Lung (tissue), 12 donors: Measurements from ENCODE around the gene RBM20. TPM values are rescaled to one million over a fixed set of nuclear protein-coding genes. Genes with fewer than 3 reads are reported as not detected.

Experiments used
- ATAC-seq: fragments of 200-7000 bp; cut with Tn5 transposase; one replicate; pipeline ENCODE4 v1.9.1; 2020; ENCODE audit warnings: moderate number of reproducible peaks; ENCODE audit not compliant: insufficient read depth, low FRiP score
- DNase-seq, 3 donors: peaks; one replicate each; pipeline ENCODE4 v3.0.0-alpha.2; 2013 to 2017
- H3K27ac ChIP-seq, 2 donors: one replicate each; pipeline ENCODE4 v1.5.1; 2013; ENCODE audit warnings: mild to moderate bottlenecking in 2 of 2, moderate library complexity in 2 of 2, control low read depth in 1 of 2, inconsistent platforms in 1 of 2, low read depth in 1 of 2, low read length in 1 of 2
- H3K27me3 ChIP-seq, 3 donors: one replicate each; pipeline ENCODE4 v1.5.1; 2013; ENCODE audit warnings: low read length in 2 of 3; ENCODE audit not compliant: control insufficient read depth in 3 of 3, insufficient read depth in 3 of 3
- H3K36me3 ChIP-seq, 4 donors: one replicate each; pipeline ENCODE4 v1.5.1; 2013; ENCODE audit warnings: low read length in 4 of 4, mild to moderate bottlenecking in 1 of 4, moderate library complexity in 1 of 4; ENCODE audit not compliant: control insufficient read depth in 4 of 4, insufficient read depth in 4 of 4
- H3K4me1 ChIP-seq, 5 donors: one replicate each; pipeline ENCODE4 v1.5.1; 2013; ENCODE audit warnings: low read length in 5 of 5, mild to moderate bottlenecking in 2 of 5, moderate library complexity in 1 of 5; ENCODE audit not compliant: control insufficient read depth in 5 of 5, insufficient read depth in 5 of 5
- H3K4me3 ChIP-seq: one replicate; pipeline ENCODE4 v1.5.1; 2013; ENCODE audit warnings: mild to moderate bottlenecking, control low read depth, moderate library complexity
- H3K9ac ChIP-seq, 2 donors: one replicate each; pipeline ENCODE4 v1.5.1; 2013; ENCODE audit warnings: low read length in 2 of 2, control low read depth in 1 of 2; ENCODE audit not compliant: insufficient read depth in 1 of 2
- H3K9me3 ChIP-seq, 4 donors: one replicate each; pipeline ENCODE4 v1.5.1; 2013; ENCODE audit warnings: low read length in 3 of 4, mild to moderate bottlenecking in 1 of 4, moderate library complexity in 1 of 4; ENCODE audit not compliant: control insufficient read depth in 4 of 4, insufficient read depth in 3 of 4
- WGBS, 2 donors: extraction: QIAGEN DNeasy Blood & Tissue Kit; methylation state at CpG; one replicate each; pipeline ENCODE4 v1.1.7; 2013; 5-methylcytosine and 5-hydroxymethylcytosine counted together
- polyA plus RNA-seq, 2 donors: library from polyadenylated mRNA; stranded (reverse); fragments of 200-250 nt; gene quantifications; one replicate each; pipeline ENCODE4 v1.2.1, GENCODE V29; 2013
- total RNA-seq, 2 donors: library from RNA; depleted of rRNA in 1 of 2; stranded (reverse); fragments of >200 nt in 1 of 2; gene quantifications; one replicate each; pipeline ENCODE4 v1.2.1, GENCODE V29; 2014 to 2021
- TF ChIP-seq, protein P1 (sequence below): IDR thresholded peaks from 2 replicates; pipeline ENCODE4 v1.5.1; 2012; ENCODE audit warnings: mild to moderate bottlenecking; ENCODE audit errors: control extremely low read depth, extremely low read depth
- donor health status: control.
- donor health status: control.
- donor health status: Bipolar disorder and iron deficiency.
- donor health status: healthy.
- donor health status: DM: yes; HTN: yes; CAD: no.

The RBM20 gene
- total and polyA plus RNA-seq, 4 donors, result 0.25 to 3.3 (median 0.66) TPM

DNA sequence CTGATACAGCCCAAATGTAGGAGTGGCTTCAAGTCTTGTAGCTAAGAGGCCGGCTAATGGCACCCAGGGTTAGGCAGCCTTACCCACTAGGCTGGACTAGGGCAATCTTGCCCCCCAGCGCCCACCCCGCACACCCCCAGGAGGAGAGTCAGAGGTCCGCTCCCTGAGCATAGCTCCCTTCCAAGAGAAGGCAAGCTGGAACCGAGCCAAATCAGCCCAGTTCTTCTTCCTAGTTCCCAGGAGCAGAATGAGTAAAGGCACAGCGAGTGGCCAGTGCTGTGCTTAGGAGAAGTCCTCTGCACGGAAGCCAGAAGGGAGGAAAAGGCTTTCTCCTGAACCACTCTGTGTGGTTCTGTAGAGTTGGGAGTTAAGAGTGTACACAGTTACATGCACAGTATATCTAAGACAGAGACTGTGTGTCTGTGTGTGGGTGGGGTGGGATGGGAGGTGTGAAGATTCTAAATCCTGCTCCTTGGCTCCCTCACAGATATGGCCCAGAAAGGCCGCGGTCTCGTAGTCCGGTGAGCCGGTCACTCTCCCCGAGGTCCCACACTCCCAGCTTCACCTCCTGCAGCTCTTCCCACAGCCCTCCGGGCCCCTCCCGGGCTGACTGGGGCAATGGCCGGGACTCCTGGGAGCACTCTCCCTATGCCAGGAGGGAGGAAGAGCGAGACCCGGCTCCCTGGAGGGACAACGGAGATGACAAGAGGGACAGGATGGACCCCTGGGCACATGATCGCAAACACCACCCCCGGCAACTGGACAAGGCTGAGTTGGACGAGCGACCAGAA is 167.8 kb downstream of the RBM20 start:
- Histone ChIP-seq H3K27ac (no peak overlapping the region), H3K36me3 (no peaks in the 10 kb centered on the region), H3K4me3 (no peak overlapping the region), H3K4me1 (no peaks in the 10 kb centered on the region), H3K9ac (no peak overlapping the region), H3K27me3 (no peaks in the 10 kb centered on the region), H3K9me3 (peaks cover 0 to 3% (median 0%) of the 10 kb centered on the region in 4 donors)
- TF ChIP-seq, protein P1, sequence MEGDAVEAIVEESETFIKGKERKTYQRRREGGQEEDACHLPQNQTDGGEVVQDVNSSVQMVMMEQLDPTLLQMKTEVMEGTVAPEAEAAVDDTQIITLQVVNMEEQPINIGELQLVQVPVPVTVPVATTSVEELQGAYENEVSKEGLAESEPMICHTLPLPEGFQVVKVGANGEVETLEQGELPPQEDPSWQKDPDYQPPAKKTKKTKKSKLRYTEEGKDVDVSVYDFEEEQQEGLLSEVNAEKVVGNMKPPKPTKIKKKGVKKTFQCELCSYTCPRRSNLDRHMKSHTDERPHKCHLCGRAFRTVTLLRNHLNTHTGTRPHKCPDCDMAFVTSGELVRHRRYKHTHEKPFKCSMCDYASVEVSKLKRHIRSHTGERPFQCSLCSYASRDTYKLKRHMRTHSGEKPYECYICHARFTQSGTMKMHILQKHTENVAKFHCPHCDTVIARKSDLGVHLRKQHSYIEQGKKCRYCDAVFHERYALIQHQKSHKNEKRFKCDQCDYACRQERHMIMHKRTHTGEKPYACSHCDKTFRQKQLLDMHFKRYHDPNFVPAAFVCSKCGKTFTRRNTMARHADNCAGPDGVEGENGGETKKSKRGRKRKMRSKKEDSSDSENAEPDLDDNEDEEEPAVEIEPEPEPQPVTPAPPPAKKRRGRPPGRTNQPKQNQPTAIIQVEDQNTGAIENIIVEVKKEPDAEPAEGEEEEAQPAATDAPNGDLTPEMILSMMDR, result no peak
- ATAC-seq (no peak), DNase-seq (no peak)
- 92 to 94% methylated on average over 23 of the region's 23 CpGs for WGBS, 2 donors

DNA sequence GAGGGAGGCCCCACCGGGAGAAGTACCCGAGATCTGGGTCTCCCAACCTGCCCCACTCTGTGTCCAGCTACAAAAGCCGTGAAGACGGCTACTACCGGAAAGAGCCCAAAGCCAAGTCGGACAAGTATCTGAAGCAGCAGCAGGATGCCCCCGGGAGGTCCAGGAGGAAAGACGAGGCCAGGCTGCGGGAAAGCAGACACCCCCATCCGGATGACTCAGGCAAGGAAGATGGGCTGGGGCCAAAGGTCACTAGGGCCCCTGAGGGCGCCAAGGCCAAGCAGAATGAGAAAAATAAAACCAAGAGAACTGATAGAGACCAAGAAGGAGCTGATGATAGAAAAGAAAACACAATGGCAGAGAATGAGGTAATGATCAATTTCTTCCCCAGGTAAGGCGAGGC is 168.4 kb downstream of the RBM20 start:
- DNase-seq, result no peak
- Histone ChIP-seq H3K27me3 (no peaks in the 10 kb centered on the region), H3K27ac (no peak overlapping the region), H3K36me3 (no peaks in the 10 kb centered on the region), H3K9me3 (peaks cover 0 to 3% (median 0%) of the 10 kb centered on the region in 4 donors), H3K4me1 (no peaks in the 10 kb centered on the region), H3K4me3 (no peak overlapping the region), H3K9ac (no peak overlapping the region)
- 94 to 95% methylated on average over 12 of the region's 12 CpGs for WGBS, 2 donors
- ATAC-seq, result no peak
- TF ChIP-seq, protein P1, result no peak

DNA sequence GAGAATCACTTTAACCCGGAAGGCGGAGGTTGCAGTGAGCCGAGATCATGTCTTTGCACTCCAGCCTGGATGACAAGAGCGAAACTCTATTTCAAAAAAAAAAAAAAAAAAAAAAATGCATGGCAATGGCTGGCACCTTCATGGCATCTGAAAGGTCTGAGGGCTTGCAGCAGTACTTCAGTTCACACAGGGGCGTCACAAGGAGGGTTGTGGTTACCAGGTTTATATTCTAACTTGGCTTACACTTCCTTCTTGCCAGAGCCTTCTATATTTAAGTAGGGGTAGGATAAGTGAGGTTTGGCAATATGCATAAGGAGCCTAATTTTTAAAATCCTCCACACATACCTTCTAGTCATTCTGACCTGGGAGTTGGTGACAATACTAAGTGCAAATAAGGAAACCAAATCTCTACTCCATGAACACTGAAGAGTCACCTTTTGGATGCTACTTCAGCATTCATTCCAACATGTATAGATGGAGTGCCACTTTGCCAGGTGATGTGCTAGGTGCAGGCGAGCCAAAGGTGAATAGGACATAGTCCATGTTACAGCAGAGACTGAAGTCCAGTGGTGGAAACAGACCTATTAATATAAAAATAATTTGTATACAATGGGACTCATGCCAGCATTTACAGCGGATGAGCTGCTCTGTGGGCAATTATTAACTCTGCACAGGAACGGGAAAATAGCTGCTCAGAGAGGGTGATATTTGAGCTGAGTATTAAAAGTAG is 169.8 kb downstream of the RBM20 start:
- no peaks in the 10 kb centered on the region for H3K27me3 ChIP-seq
- H3K9ac ChIP-seq, result no peak overlapping the region
- ATAC-seq (no peak), DNase-seq (no peak)
- TF ChIP-seq, protein P1, result no peak
- H3K9me3 ChIP-seq, result no peaks in the 10 kb centered on the region
- no peaks in the 10 kb centered on the region for H3K36me3 ChIP-seq
- 77 to 78% methylated on average over 8 of the region's 8 CpGs for WGBS, 2 donors
- H3K27ac ChIP-seq, result no peak overlapping the region
- no peak overlapping the region for H3K4me3 ChIP-seq
- H3K4me1 ChIP-seq, result peaks cover 0 to 6% (median 2%) of the 10 kb centered on the region in 5 donors
